GM12891 (cell line): Measurements from ENCODE around the gene KRTCAP2.
"Not testable (repeated sequence)": the region's sequence is repeated elsewhere in the genome, so short reads cannot be mapped to it uniquely, and the experiment has no call there.

Experiments
- DNase-seq: peaks from one replicate; pipeline ENCODE4 v3.0.0; 2011; ENCODE audit warnings: low spot score; ENCODE audit not compliant: insufficient read length
- FAIRE-seq: peaks from 2 replicates; lab custom pipeline; 2011; peaks lifted over from hg19 to GRCh38; lab: Jason Lieb, UNC
- PAX5 ChIP-seq: IDR thresholded peaks from 2 replicates; pipeline ENCODE4 v1.6.1; 2011; ENCODE audit warnings: low read length, moderate library complexity, mild to moderate bottlenecking; ENCODE audit not compliant: insufficient read depth, severe bottlenecking
- POLR2A ChIP-seq: IDR thresholded peaks from 2 replicates; pipeline ENCODE4 v1.6.1; 2011; ENCODE audit warnings: low read depth, low read length, control low read depth
- POLR2AphosphoS5 ChIP-seq: IDR thresholded peaks from 2 replicates; pipeline ENCODE4 v1.6.1; 2011; ENCODE audit warnings: low read depth, low read length, control low read depth
- POU2F2 ChIP-seq: IDR thresholded peaks from 2 replicates; pipeline ENCODE4 v1.6.1; 2011; ENCODE audit warnings: low read depth, mild to moderate bottlenecking, control low read depth, low read length, moderate library complexity
- SPI1 ChIP-seq: IDR thresholded peaks from 2 replicates; pipeline ENCODE4 v1.6.1; 2011; ENCODE audit warnings: low read depth, low read length, control low read depth
- TAF1 ChIP-seq: IDR thresholded peaks from 2 replicates; pipeline ENCODE4 v1.6.1; 2011; ENCODE audit warnings: low read depth, low read length, control low read depth

Gene KRTCAP2

DNA sequence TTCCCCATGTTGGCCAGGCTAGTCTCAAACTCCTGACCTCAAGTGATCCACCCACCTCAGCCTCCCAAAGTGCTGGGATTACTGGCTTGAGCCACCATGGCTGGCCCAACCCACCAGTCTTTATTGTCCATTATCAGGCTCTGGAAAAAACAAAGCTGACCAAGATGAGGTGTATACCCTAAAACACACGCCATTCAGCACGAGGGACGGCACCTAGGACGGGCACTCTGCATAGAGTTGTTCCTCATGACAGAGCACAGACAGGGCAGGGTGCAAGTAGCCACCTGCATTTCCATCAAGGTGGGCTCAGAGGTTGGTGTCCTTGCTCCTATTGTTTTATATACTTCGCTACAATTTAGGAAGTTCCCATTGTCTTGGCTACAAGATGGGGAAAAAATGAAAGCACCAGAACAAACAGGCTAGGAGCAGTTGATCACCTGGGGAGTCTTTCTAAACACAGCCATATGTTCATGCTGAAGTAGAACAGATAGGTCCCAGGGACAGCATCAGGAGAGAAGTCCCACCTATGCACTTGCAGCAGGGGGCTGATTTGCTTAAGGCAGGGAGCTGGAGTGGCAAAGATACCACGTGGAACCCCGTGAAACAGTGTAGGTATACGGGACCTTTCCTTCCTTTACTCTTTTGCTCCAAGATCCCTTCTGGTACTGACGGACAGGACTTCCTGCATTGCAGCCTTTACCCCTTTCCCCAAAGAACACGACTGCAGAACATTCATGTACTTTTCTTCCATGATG is 4.5 kb downstream of the KRTCAP2 start:
- no peak for DNase-seq
- no peak for TF ChIP-seq SPI1
- no peak for TF ChIP-seq POLR2A
- no peak for TF ChIP-seq POU2F2
- no peak for TF ChIP-seq TAF1
- no peak for TF ChIP-seq POLR2AphosphoS5
- no peak for TF ChIP-seq PAX5
- FAIRE-seq = no peak

DNA sequence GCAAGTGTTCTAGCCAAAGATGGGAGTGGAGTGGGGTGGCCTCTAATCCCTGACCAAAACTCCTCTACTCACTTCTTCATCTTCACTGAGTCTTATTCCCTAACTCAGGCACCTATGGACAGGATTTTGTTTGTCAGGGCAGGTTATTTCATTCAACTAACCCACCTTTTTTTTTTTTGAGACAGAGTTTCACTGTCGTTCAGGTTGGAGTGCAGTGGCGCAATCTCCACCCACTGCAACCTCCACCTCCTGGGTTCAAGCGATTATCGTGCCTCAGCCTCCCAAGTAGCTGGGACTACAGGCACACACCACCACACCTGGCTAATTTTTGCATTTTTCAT is 5.0 kb downstream of the KRTCAP2 start:
- not testable (repeated sequence) for FAIRE-seq, DNase-seq

DNA sequence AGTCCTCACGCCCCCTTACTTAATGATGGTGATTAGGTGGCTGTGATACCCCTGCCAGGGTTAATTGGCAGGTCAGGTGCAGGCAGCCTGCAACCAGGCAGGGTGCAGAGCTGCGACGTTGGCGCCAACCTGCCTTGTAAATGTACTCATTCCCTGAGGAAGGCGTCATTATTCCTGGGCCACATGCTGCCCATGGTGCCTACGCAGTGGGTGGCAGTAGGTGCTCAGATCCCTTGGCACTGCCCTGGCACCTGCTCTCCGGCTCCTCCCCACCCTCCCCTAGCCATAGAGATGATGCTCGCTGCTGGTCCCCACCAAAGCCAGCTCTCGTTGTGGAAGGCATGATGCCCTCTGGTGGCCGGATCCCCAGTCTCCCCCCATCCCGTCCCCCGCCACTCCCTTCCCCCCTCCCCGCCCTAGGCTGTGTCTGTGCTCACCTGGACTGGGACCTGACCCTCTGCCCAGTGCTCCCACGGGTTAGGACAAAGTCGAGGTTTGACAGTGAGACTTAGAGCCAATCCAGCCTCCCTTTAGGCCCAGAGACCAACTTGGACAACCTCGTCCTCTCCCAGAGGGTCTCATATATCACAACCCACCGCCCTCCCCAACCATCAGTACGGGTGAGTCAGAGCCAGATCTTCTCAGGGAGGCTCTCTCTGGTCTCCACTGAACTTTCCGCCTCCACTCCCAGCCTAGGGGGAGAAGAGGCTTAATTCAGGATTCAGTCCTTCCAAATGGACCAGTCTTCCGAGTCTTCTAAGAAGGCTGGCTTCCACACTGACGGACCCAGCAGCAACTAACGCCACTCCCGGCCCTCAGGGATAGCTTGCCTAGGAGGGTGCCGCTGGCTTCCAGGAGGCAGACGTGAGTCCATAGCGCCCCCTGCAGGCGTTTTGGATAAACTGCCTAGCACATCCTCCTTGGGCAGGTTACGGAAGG is 5.7 kb downstream of the KRTCAP2 start:
- no peak for TF ChIP-seq POLR2AphosphoS5
- no peak for TF ChIP-seq SPI1
- no peak for TF ChIP-seq POU2F2
- no peak for TF ChIP-seq POLR2A
- no peak for TF ChIP-seq PAX5
- TF ChIP-seq TAF1 = no peak
- FAIRE-seq (peak; percentile 78), DNase-seq (peak; percentile 69)

- FAIRE-seq (no peak), DNase-seq (peak; percentile 6)
- TF ChIP-seq POLR2AphosphoS5 = no peak
Observed at GRCh38 chr1:155166471-155167165, 6.5 kb downstream of the KRTCAP2 start.

- no peak for DNase-seq
- TF ChIP-seq POLR2A (no peak), TAF1 (no peak), SPI1 (no peak), POLR2AphosphoS5 (no peak), PAX5 (no peak), POU2F2 (no peak)
Observed at GRCh38 chr1:155166051-155166470, 7.0 kb downstream of the KRTCAP2 start.

DNA sequence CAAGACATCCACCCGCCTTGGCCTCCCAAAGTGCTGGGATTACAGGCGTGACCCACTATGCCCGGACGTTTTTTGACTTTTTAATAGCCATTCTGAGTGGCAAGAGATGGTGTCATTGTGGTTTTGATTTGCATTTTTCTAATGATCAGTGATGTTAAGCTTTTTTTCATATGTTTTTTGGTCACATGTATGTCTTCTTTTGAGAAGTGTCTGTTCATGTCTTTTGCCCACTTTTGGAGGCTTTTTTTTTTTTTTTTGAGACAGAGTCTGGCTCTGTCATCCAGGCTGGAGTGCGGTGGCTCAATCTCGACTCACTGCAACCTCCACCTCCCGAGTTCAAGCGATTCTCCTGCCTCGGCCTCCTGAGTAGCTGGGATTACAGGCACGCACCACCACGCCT is 8.5 kb downstream of the KRTCAP2 start:
- not testable (repeated sequence) for FAIRE-seq, DNase-seq

More at GRCh38 chr1:155166051-155166470, 7.0 kb downstream of the KRTCAP2 start:
- FAIRE-seq = no peak

GRCh38 chr1:155163785-155164184 is 9.3 kb downstream of the KRTCAP2 start:
- DNase-seq, FAIRE-seq: not testable (repeated sequence)

DNA sequence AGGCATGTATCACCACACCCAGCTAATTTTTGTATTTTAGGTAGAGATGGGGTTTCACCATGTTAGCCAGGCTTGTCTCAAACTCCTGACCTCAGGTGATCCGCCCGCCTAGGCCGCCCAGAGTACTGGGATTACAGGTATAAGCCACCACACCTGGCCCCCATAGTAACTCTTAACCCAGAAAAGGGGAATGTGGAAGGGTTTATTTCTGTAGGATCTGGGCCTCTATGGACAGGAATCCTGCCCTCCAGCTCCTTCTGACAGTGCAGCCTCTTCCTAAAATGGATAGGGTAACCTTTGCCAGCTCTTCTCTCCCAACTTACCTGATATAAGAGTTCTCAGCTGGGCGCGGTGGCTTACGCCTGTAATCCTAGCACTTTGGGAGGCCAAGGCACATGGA is 10.5 kb downstream of the KRTCAP2 start:
- not testable (repeated sequence) for DNase-seq, FAIRE-seq

- FAIRE-seq (no peak), DNase-seq (no peak)
- TF ChIP-seq POLR2AphosphoS5 = no peak
- no peak for TF ChIP-seq SPI1
- no peak for TF ChIP-seq POU2F2
- no peak for TF ChIP-seq TAF1
- no peak for TF ChIP-seq POLR2A
- TF ChIP-seq PAX5 = no peak
Observed at GRCh38 chr1:155160128-155160527, 13.0 kb downstream of the KRTCAP2 start.

GRCh38 chr1:155158991-155159390 is 14.1 kb downstream of the KRTCAP2 start:
- DNase-seq (no peak), FAIRE-seq (no peak)
- TF ChIP-seq SPI1 (no peak), POLR2AphosphoS5 (no peak), PAX5 (no peak), POLR2A (no peak), TAF1 (no peak), POU2F2 (no peak)

- not testable (repeated sequence) for DNase-seq, FAIRE-seq
Observed at GRCh38 chr1:155155996-155156643, 17.0 kb downstream of the KRTCAP2 start.
